H1 (cell line): ENCODE data around the gene WDR33.

Source experiments
- GTF2F1 ChIP-seq: IDR thresholded peaks from 2 replicates; pipeline ENCODE4 v1.6.1; 2012; ENCODE audit warnings: low read depth, low read length, improper control_type of control experiment, borderline replicate concordance
- SP1 ChIP-seq: IDR thresholded peaks from 2 replicates; pipeline ENCODE4 v1.6.1; 2011; ENCODE audit warnings: low read depth, low read length
- SUZ12 ChIP-seq: fragments of 200-600 bp; sonication (generic); IDR thresholded peaks from 2 replicates; pipeline ENCODE4 v1.6.1; 2012; ENCODE audit warnings: mild to moderate bottlenecking, inconsistent platforms, low read length, moderate library complexity, mixed read lengths
- TF ChIP-seq, protein P1 (sequence below), 3 experiments: IDR thresholded peaks; 1 replicate in 2 of 3; 2 replicates in 1 of 3; pipeline versions ENCODE4 v1.5.1 to v1.6.1; 2011; ENCODE audit warnings: low read length in 3 of 3, mild to moderate bottlenecking in 3 of 3, inconsistent platforms in 2 of 3, low read depth in 1 of 3, moderate library complexity in 1 of 3; ENCODE audit not compliant: insufficient read depth in 1 of 3; ENCODE audit errors: control extremely low read depth in 1 of 3

GRCh38 chr2:127859712-127860085, 48.7 kb upstream of the WDR33 start:
- TF ChIP-seq SP1 (no peak), SUZ12 (no peak), GTF2F1 (no peak)
- TF ChIP-seq, protein P1, sequence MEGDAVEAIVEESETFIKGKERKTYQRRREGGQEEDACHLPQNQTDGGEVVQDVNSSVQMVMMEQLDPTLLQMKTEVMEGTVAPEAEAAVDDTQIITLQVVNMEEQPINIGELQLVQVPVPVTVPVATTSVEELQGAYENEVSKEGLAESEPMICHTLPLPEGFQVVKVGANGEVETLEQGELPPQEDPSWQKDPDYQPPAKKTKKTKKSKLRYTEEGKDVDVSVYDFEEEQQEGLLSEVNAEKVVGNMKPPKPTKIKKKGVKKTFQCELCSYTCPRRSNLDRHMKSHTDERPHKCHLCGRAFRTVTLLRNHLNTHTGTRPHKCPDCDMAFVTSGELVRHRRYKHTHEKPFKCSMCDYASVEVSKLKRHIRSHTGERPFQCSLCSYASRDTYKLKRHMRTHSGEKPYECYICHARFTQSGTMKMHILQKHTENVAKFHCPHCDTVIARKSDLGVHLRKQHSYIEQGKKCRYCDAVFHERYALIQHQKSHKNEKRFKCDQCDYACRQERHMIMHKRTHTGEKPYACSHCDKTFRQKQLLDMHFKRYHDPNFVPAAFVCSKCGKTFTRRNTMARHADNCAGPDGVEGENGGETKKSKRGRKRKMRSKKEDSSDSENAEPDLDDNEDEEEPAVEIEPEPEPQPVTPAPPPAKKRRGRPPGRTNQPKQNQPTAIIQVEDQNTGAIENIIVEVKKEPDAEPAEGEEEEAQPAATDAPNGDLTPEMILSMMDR (IDR thresholded peaks at IDR 0.05; ENCODE audit: control extremely low read depth in 1 of 3, insufficient read depth in 1 of 3, low read depth in 1 of 3, low read length in 3 of 3) = no peak
